NCI-H1694 (cell line): ENCODE data around the gene NLRP4.

Source experiments
- DNase-seq: peaks from one replicate; lab custom pipeline; 2025; lab: John Stamatoyannopoulos, UW

The NLRP4 gene

GRCh38 chr19:55836340-55836739 is at the start of gene NLRP4:
Gene NLRP4, plus strand, starts transcription at chr19:55836540. Its CDS starts 15,541 bp downstream, at chr19:55852081.
- DNase-seq, result no peak

- no peak for DNase-seq
These were observed 41.3 kb upstream of the NLRP4 start for GRCh38 chr19:55795021-55795420.

- no peak for DNase-seq
These were observed 34.9 kb upstream of the NLRP4 start for GRCh38 chr19:55801416-55801815.

GRCh38 chr19:55802281-55802680 is 34.1 kb upstream of the NLRP4 start:
- no peak for DNase-seq

- peak; percentile 76 for DNase-seq
These were observed 26.8 kb upstream of the NLRP4 start for GRCh38 chr19:55809381-55810058.

GRCh38 chr19:55811340-55811739 is 25.0 kb upstream of the NLRP4 start:
- no peak for DNase-seq

- DNase-seq, result no peak
These were observed 23.9 kb upstream of the NLRP4 start for GRCh38 chr19:55812449-55812848.

- DNase-seq, result no peak
These were observed 22.4 kb upstream of the NLRP4 start for GRCh38 chr19:55813906-55814305.

- DNase-seq, result no peak
These were observed 16.3 kb upstream of the NLRP4 start for GRCh38 chr19:55820037-55820436.

- no peak for DNase-seq
These were observed 5.7 kb upstream of the NLRP4 start for GRCh38 chr19:55830656-55831055.

GRCh38 chr19:55831846-55832245 is 4.5 kb upstream of the NLRP4 start, which contains the start of gene NLRP11:
Gene NLRP11, minus strand, starts transcription at chr19:55831999. Its CDS starts 13,825 bp downstream, at chr19:55818174.
- DNase-seq, result no peak

GRCh38 chr19:55832676-55833075 is 3.7 kb upstream of the NLRP4 start:
- DNase-seq, result no peak

- no peak for DNase-seq
These were observed 1.9 kb downstream of the NLRP4 start for GRCh38 chr19:55838251-55838650.

- no peak for DNase-seq
These were observed 2.6 kb downstream of the NLRP4 start for GRCh38 chr19:55838906-55839305.

GRCh38 chr19:55855160-55855559 is 18.8 kb downstream of the NLRP4 start:
- no peak for DNase-seq

GRCh38 chr19:55857149-55857548 is 20.8 kb downstream of the NLRP4 start:
- no peak for DNase-seq

GRCh38 chr19:55857974-55858373 is 21.6 kb downstream of the NLRP4 start:
- no peak for DNase-seq

- DNase-seq, result no peak
These were observed 22.1 kb downstream of the NLRP4 start for GRCh38 chr19:55858401-55858800.

- DNase-seq, result no peak
These were observed 22.6 kb downstream of the NLRP4 start for GRCh38 chr19:55858969-55859368.

GRCh38 chr19:55866521-55866920 is 30.2 kb downstream of the NLRP4 start:
- no peak for DNase-seq

- no peak for DNase-seq
These were observed 30.8 kb downstream of the NLRP4 start for GRCh38 chr19:55867101-55867500.

GRCh38 chr19:55870736-55871135 is 34.4 kb downstream of the NLRP4 start:
- DNase-seq, result no peak

- no peak for DNase-seq
These were observed 40.9 kb downstream of the NLRP4 start for GRCh38 chr19:55877211-55877610.

GRCh38 chr19:55882626-55883025 is 46.3 kb downstream of the NLRP4 start:
- no peak for DNase-seq
